Measurements from ENCODE around the gene PELI2.

The PELI2 gene

DNA sequence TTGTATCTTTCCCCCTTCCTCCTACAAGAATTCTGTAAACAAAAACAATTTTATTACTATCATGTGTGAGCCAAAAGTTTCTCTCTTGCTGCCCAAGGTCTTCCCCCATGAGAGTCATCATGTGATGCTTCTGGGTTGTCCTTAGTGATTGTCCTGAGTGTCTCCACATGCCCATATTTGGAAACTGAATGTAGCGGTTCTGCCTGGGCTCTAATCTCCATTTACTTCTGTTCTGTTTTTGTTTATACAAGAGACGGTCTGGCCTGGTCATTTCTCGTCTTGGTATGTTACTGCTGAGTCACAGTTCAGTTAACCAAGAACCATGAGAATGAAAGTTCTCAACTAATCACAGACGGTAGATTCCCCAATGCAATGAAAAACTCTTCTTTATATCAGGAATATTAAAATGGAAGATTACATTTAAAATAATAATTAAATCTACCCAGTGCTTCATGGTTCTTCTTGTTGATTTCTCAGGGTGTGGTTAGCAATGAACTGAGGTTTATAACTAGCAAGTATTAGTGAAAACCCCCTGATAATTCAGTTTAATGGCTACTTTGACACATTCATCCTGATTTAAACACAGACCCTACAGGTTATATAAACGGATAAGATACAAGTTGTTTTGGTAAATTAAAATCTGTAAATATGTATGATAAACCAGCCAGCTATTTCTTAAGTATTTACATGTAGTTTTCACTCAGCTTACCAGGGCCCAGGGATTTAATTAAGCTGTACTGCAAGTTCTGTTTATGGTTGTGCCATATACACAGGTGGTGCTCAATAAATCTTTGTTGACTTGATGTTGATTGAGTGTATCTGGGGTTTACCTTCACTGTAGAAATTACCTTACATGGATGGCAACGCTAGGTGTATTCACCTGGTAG is 81.1 kb downstream of the PELI2 start:
- in situ Hi-C loops (cut with MboI; ENCODE audit: low sequenced_read_pairs): no loop called here

DNA sequence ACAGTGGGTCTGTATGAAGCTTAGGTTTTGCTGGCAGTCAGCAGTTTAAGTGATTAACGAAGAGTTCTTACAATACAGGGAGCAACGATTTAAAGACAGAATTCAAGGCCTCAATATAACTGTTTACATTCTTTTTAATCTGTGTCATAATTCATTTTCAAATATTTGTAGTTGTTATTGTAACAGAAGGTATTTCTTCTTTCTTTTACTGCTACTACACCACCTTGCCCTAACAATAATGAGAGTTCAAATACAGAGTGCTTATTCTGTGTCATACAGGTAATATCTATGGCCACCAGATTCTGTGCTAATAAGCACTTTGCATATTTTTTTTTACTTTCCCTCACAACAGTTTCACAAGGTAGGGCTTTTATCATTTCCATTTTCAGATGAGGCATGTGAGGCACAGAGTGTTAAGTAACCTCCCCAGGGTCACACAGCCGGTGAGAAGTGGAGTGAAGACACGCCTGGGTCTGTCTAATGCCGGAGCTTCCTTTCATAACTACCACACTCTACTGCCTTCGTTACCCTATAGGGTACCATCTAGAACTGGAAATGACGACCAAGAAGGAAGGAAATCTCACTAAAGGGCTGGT is 81.9 kb downstream of the PELI2 start:
- in situ Hi-C loops (cut with MboI; ENCODE audit: low sequenced_read_pairs): no loop called here

DNA sequence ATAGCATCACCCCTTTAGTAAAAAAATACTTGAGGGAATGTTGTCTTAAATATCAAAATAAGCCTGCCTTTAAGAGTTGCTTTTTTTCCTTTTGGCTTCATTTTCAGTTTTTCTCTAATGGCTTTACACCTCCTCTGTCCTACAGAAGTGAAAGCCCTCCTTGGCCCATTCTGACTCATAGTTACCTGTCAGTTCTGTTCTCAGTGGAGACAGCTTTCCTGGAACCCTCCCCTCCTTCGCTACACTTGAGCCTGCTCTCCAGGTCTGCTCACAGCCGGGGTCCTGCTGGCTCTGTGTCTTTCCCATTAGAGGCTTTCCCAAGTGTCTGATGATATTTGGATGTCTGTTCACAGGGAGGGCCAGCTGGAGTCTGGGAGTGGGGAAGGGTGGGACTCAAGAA is 84.0 kb downstream of the PELI2 start:
- in situ Hi-C loops (cut with MboI; ENCODE audit: low sequenced_read_pairs): no loop called here

GRCh38 chr14:56205881-56206280 is 87.7 kb downstream of the PELI2 start:
- in situ Hi-C loops (cut with MboI; ENCODE audit: low sequenced_read_pairs): no loop called here

GRCh38 chr14:56206596-56206995 is 88.4 kb downstream of the PELI2 start:
- in situ Hi-C loops (cut with MboI; ENCODE audit: low sequenced_read_pairs): no loop called here

GRCh38 chr14:56207626-56208292 is 89.5 kb downstream of the PELI2 start:
- in situ Hi-C loops (cut with MboI; ENCODE audit: low sequenced_read_pairs): no loop called here

DNA sequence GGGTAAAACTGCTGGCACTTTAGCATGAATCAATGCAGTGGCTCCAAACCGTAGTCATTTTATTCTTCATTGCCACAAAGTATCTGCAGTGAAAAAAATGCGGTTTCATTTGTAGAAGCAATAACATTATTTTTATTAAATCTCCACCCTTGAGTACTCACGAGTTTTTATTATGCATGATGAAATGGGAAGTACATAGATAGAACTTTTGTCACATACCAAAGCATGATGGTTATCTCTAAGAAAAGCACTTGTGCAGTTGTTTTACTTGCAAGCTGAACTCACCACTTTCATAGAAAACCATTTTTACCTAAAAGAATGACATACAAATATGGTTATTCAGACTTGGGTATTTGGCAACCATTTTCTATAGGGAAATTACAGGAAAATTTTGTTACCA is 90.3 kb downstream of the PELI2 start:
- in situ Hi-C loops (cut with MboI; ENCODE audit: low sequenced_read_pairs): no loop called here

DNA sequence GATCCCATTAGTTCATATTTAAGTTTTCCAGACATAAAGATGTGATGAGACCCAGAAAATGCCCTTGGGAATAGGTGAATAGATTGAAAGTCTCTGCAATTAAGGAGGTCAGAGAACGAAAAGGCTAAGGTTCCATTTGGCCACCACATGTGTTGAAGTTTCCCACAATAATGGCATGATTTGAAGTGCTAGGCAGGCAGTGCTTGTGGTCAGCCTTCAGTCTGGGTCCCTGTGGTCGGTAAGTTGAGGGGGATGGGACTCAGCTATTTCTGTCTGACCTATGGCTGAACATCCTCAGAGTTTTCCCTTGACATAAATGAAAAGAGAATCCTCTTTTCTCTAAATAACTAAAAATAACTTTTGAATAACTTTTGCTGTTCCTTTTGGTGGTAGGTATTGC is 92.4 kb downstream of the PELI2 start:
- in situ Hi-C loops (cut with MboI; ENCODE audit: low sequenced_read_pairs): no loop called here

- in situ Hi-C loops (cut with MboI; ENCODE audit: low sequenced_read_pairs): no loop called here
Observed at GRCh38 chr14:56211084-56211483, 92.9 kb downstream of the PELI2 start.

GRCh38 chr14:56211844-56212243 is 93.6 kb downstream of the PELI2 start:
- in situ Hi-C loops (cut with MboI; ENCODE audit: low sequenced_read_pairs): no loop called here

- in situ Hi-C loops (cut with MboI; ENCODE audit: low sequenced_read_pairs): no loop called here
Observed at GRCh38 chr14:56212521-56212920, 94.3 kb downstream of the PELI2 start.

DNA sequence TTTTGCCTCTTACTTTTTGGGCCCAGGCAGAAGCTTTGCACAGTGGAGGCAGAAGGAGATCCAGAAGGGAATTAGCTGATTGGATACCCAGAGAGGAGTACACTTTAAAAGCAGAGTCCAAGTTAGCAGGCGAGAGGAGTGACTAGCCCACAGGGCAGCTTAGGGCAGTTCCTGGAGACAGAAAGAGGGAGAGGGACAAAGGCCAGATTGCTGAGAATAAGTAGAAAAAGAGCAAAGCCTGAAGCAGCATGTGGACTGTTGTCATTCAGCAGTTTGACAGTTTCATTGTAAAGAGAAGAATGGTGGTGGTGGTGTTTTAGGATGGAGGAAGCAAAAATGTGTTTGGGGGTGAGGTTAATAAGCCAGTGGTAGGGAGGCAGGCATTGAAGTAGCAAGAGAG is 95.1 kb downstream of the PELI2 start:
- in situ Hi-C loops (cut with MboI; ENCODE audit: low sequenced_read_pairs): no loop called here

GRCh38 chr14:56215180-56215579 is 97.0 kb downstream of the PELI2 start:
- in situ Hi-C loops (cut with MboI; ENCODE audit: low sequenced_read_pairs): no loop called here

DNA sequence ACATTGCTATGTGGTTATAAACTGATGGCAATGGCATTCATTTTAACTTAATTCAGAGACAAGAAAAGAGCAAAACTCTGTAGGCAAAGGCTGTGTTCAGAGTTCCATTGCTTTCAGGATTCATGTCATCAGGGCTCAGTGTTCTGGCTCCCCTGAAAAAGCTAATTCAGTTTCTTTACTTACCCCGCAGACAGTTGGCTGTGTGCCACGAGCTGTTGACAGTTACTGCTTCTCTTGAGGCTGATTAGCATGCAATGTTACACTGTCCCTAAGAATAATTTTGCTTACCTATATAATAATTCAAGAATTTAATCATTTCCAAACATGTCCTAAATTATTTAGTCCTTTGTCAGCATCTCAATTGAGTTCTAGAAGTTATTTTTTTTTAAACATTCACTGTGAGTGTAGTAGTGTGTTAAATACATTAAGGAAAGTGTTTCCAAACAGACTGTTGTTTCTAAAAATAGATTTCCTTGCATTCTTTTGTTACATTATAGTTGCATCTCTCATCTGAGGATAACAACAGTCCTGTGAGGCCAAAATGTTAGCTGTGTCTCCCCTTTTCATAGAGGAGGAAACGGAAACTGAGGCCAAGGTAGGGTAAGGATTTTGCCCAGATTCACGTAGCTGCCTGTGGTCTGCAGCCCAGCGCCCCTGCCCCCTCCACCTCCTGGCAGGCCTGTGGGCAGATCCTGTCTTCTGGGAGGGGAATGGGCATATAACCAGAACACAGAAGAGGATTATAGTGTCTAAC is 98.6 kb downstream of the PELI2 start:
- in situ Hi-C loops (cut with MboI; ENCODE audit: low sequenced_read_pairs): no loop called here

DNA sequence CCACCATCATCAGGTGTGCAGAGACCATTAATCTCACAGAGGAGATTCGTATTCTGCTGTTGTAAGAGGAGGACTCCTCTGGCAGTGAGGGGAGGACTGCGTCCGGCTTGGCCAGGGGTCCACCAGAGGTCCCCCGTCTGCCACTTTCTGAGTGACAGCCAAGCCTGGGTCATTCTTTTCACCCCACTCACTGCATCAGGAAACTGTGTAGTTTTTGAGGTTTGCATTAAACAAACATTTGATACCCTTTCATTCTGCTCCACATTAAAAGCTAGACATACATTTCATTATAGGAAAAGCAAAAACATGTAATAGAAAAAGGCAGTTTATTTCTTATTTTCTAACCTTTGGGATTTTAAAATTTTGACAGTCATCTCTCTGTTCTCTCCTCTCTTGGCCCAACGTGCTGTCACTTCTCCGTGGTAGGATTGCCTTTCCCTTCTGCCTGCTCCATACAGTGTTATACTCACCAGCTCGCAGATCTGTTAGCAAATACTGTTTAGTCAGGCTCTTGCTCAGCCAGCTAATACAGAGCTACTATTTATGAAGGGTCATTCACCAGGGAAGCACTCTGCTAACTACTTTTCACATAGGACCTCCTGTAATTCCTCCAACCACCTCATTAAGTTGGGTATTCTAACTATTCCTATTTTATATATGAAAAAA is 99.3 kb downstream of the PELI2 start:
- in situ Hi-C loops (cut with MboI; ENCODE audit: low sequenced_read_pairs): no loop called here

GRCh38 chr14:56219666-56220413 is 101.6 kb downstream of the PELI2 start:
- in situ Hi-C loops (cut with MboI; ENCODE audit: low sequenced_read_pairs): no loop called here

GRCh38 chr14:56221382-56222128 is 103.3 kb downstream of the PELI2 start:
- in situ Hi-C loops (cut with MboI; ENCODE audit: low sequenced_read_pairs): no loop called here

- in situ Hi-C loops (cut with MboI; ENCODE audit: low sequenced_read_pairs): no loop called here
Observed at GRCh38 chr14:56224229-56224628, 106.0 kb downstream of the PELI2 start.

Data from HL-60/S4 (cell line).